IgD-negative memory B cell (primary cell): Measurements from ENCODE around the gene CENPP. TPM values are rescaled to one million over a fixed set of nuclear protein-coding genes. Genes with fewer than 3 reads are reported as not detected.
A peak's percentile ranks its signal among the peaks of the same experiment; 100 is the strongest.

Experiments
- H3K27ac Mint-ChIP-seq, 3 donors: one replicate each; pipeline ENCODE4 v1.8.0; 2020 to 2022; ENCODE audit warnings: mild to moderate bottlenecking in 3 of 3, mixed read lengths in 3 of 3, moderate library complexity in 1 of 3
- H3K27me3 Mint-ChIP-seq: one replicate; pipeline ENCODE4 v1.8.0; 2021; ENCODE audit warnings: mixed read lengths
- H3K36me3 Mint-ChIP-seq: one replicate; pipeline ENCODE4 v1.8.0; 2020; ENCODE audit warnings: mild to moderate bottlenecking, mixed read lengths
- H3K4me1 Mint-ChIP-seq, 3 donors: one replicate each; pipeline ENCODE4 v1.8.0; 2020 to 2022; ENCODE audit warnings: mixed read lengths in 3 of 3, mild to moderate bottlenecking in 1 of 3
- H3K4me3 Mint-ChIP-seq, 4 donors: one replicate each; pipeline ENCODE4 v1.8.0; 2020 to 2022; ENCODE audit warnings: mild to moderate bottlenecking in 4 of 4, mixed read lengths in 4 of 4, moderate library complexity in 3 of 4
- H3K9me3 Mint-ChIP-seq, 3 donors: one replicate each; pipeline ENCODE4 v1.8.0; 2020 to 2021; ENCODE audit warnings: mixed read lengths in 3 of 3, mild to moderate bottlenecking in 1 of 3
- polyA plus RNA-seq: library from polyadenylated mRNA; unstranded; fragments of 300-500 nt; fragmentation: Illumina TruSeq; gene quantifications from one replicate; pipeline ENCODE4 v1.2.3, GENCODE V29; 2021

CENPP gene
- polyA plus RNA-seq, 1 donor from 2014 or later: 1.9 TPM

GRCh38 chr9:92333282-92333634 is 7.5 kb downstream of the CENPP start:
- Mint-ChIP-seq H3K36me3 (no peaks in the 10 kb centered on the region), H3K4me1 (no peaks in the 10 kb centered on the region), H3K4me3 (no peak overlapping the region), H3K9me3 (no peaks in the 10 kb centered on the region), H3K27ac (no peak overlapping the region), H3K27me3 (no peaks in the 10 kb centered on the region)

GRCh38 chr9:92341578-92341977 is 15.8 kb downstream of the CENPP start:
- no peak overlapping the region for H3K4me3 Mint-ChIP-seq
- H3K27me3 Mint-ChIP-seq: no peaks in the 10 kb centered on the region
- H3K9me3 Mint-ChIP-seq: peaks cover 0 to 8% (median 0%) of the 10 kb centered on the region in 3 donors
- no peak overlapping the region for H3K27ac Mint-ChIP-seq
- no peaks in the 10 kb centered on the region for H3K36me3 Mint-ChIP-seq
- no peaks in the 10 kb centered on the region for H3K4me1 Mint-ChIP-seq

DNA sequence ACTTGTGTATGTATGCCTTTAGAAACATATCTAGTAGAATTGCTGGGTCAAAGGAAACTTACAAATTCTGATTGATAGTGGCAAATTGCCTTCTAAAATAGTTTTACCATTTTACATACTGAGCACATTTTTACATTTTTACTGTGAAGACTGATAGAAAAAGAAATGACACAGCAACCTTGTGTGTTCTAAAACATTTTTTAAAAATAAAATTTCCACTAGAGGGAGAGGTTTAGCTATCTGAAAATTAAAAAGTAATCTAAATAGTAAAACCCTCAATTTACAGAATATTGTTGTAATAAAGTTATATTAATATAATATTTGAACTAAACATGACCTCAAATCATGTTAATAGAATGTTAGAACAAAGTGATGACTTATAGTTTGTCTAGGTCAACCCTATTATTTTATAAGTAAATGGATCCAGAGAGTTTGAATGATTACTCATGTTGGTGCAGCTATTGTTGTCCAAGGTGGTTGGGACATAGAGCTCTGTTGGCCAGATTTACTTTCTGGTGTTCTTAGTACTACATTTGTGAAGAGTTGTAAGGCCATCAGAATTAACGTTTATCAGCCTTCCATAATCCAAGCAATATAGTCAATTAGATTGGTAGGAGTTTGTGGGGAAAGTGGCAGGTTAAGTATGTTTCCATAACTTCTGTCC is 17.2 kb downstream of the CENPP start:
- no peaks in the 10 kb centered on the region for H3K4me1 Mint-ChIP-seq
- no peak overlapping the region for H3K27ac Mint-ChIP-seq
- H3K9me3 Mint-ChIP-seq: peaks cover 0 to 8% (median 0%) of the 10 kb centered on the region in 3 donors
- H3K36me3 Mint-ChIP-seq: no peaks in the 10 kb centered on the region
- no peak overlapping the region for H3K4me3 Mint-ChIP-seq
- H3K27me3 Mint-ChIP-seq: no peaks in the 10 kb centered on the region

GRCh38 chr9:92345582-92345981 is 19.8 kb downstream of the CENPP start:
- Mint-ChIP-seq H3K9me3 (peaks cover 0 to 7% (median 0%) of the 10 kb centered on the region in 3 donors), H3K27ac (no peak overlapping the region), H3K27me3 (no peaks in the 10 kb centered on the region), H3K36me3 (peaks cover 5% of the 10 kb centered on the region), H3K4me3 (no peak overlapping the region), H3K4me1 (peaks cover 0 to 1% (median 0%) of the 10 kb centered on the region in 3 donors)

- H3K27ac Mint-ChIP-seq: no peak overlapping the region
- H3K36me3 Mint-ChIP-seq: peaks cover 5% of the 10 kb centered on the region
- peaks cover 0 to 5% (median 2%) of the 10 kb centered on the region in 3 donors for H3K9me3 Mint-ChIP-seq
- peaks cover 0 to 4% (median 0%) of the 10 kb centered on the region in 3 donors for H3K4me1 Mint-ChIP-seq
- no peaks in the 10 kb centered on the region for H3K27me3 Mint-ChIP-seq
- H3K4me3 Mint-ChIP-seq: no peak overlapping the region
These were observed 24.3 kb downstream of the CENPP start for GRCh38 chr9:92349771-92350739.

DNA sequence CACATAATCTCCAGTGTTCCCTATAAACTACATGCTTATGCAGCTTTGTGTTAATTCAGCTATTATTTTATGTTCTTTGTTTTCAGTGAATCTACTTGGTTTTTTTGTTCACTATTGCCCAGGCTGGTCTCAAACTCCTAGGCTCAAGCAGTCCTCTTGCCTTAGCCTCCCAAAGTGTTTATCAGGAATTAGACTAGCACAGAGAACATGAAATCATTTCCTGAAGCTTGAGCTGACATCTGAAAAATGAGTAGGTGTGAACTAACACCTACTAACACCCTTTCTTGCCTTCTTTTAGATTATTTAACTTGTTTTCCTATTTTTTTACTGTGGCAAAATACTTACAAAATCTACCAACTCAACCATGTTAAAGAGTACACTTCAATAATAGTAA is 25.0 kb downstream of the CENPP start:
- peaks cover 5% of the 10 kb centered on the region for H3K36me3 Mint-ChIP-seq

GRCh38 chr9:92353051-92353450 is 27.3 kb downstream of the CENPP start:
- Mint-ChIP-seq H3K36me3 (peaks cover 7% of the 10 kb centered on the region), H3K27me3 (no peaks in the 10 kb centered on the region), H3K4me1 (peaks cover 0 to 4% (median 0%) of the 10 kb centered on the region in 3 donors), H3K4me3 (peak overlapping the region in 1 of 4 donors; percentile 39), H3K9me3 (peaks cover 4 to 17% (median 5%) of the 10 kb centered on the region in 3 donors), H3K27ac (no peak overlapping the region)

More for the DNA sequence above, 25.0 kb downstream of the CENPP start:
- Mint-ChIP-seq H3K27me3 (no peaks in the 10 kb centered on the region), H3K4me3 (no peak overlapping the region), H3K27ac (peak overlapping the region in 1 of 3 donors; percentile 32), H3K9me3 (peaks cover 0 to 5% (median 2%) of the 10 kb centered on the region in 3 donors), H3K4me1 (peaks cover 0 to 4% (median 0%) of the 10 kb centered on the region in 3 donors)

GRCh38 chr9:92359394-92359995 is 33.7 kb downstream of the CENPP start:
- Mint-ChIP-seq H3K9me3 (peaks cover 7 to 19% (median 10%) of the 10 kb centered on the region in 3 donors), H3K27me3 (no peaks in the 10 kb centered on the region), H3K36me3 (peaks cover 3% of the 10 kb centered on the region), H3K4me3 (no peak overlapping the region), H3K27ac (no peak overlapping the region), H3K4me1 (peaks cover 0 to 2% (median 0%) of the 10 kb centered on the region in 3 donors)

GRCh38 chr9:92360083-92360482 is 34.3 kb downstream of the CENPP start:
- Mint-ChIP-seq H3K4me3 (no peak overlapping the region), H3K36me3 (peaks cover 3% of the 10 kb centered on the region), H3K27me3 (no peaks in the 10 kb centered on the region), H3K4me1 (peaks cover 0 to 2% (median 0%) of the 10 kb centered on the region in 3 donors), H3K27ac (no peak overlapping the region), H3K9me3 (peaks cover 5 to 18% (median 10%) of the 10 kb centered on the region in 3 donors)

- peaks cover 10% of the 10 kb centered on the region for H3K36me3 Mint-ChIP-seq
- H3K4me1 Mint-ChIP-seq: no peaks in the 10 kb centered on the region
- no peaks in the 10 kb centered on the region for H3K27me3 Mint-ChIP-seq
- H3K4me3 Mint-ChIP-seq: no peak overlapping the region
- H3K9me3 Mint-ChIP-seq: peaks cover 6 to 19% (median 8%) of the 10 kb centered on the region in 3 donors
- no peak overlapping the region for H3K27ac Mint-ChIP-seq
These were observed 43.3 kb downstream of the CENPP start for GRCh38 chr9:92369075-92369474.

DNA sequence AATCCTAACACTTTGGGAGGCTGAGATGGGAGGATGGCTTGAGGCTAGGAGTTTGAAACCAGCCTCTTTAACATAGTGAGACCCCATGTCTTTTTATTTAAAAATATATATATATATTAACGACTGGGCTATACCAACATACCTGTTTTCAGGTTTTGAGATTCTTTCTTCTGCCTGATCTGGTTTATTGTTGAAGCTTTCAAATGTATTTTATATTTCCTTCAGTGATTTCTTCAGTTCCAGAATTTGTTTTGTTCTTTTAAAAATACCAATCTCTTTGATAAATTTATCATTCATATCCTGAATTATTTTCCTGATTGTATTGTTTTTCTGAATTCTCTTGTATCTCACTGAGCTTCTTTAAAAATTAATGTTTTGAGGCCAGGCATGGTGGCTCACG is 47.4 kb downstream of the CENPP start:
- H3K27me3 Mint-ChIP-seq: no peaks in the 10 kb centered on the region
- no peaks in the 10 kb centered on the region for H3K4me1 Mint-ChIP-seq
- H3K9me3 Mint-ChIP-seq: peaks cover 6 to 22% (median 12%) of the 10 kb centered on the region in 3 donors
- H3K36me3 Mint-ChIP-seq: peaks cover 11% of the 10 kb centered on the region
- H3K4me3 Mint-ChIP-seq: no peak overlapping the region
- H3K27ac Mint-ChIP-seq: no peak overlapping the region

DNA sequence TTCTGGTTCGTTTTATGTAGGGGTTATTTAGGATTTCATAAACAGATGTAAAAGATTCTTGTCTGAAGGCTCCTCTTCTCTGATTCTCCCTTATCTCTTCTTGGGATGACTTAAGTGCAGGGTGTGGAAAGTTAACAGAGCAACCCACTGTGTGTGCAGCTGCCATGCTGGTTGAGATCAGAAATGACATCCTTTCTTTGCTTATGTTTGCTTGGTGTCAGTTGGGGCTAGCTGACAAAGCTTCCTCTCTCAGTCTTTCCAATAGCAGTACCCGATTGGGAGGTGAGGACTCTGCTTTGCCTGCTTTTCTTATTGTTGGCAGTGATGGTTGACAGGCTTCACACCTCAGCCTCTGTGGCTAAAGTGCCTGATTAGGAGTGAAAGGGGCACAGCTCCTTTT is 52.1 kb downstream of the CENPP start:
- no peaks in the 10 kb centered on the region for H3K4me1 Mint-ChIP-seq
- no peak overlapping the region for H3K27ac Mint-ChIP-seq
- H3K9me3 Mint-ChIP-seq: peaks cover 2 to 14% (median 4%) of the 10 kb centered on the region in 3 donors
- H3K36me3 Mint-ChIP-seq: peaks cover 6% of the 10 kb centered on the region
- no peaks in the 10 kb centered on the region for H3K27me3 Mint-ChIP-seq
- H3K4me3 Mint-ChIP-seq: no peak overlapping the region

GRCh38 chr9:92378865-92379560 is 53.3 kb downstream of the CENPP start:
- Mint-ChIP-seq H3K4me3 (no peak overlapping the region), H3K27ac (no peak overlapping the region), H3K27me3 (no peaks in the 10 kb centered on the region)

GRCh38 chr9:92380603-92381002 is 54.9 kb downstream of the CENPP start:
- no peak overlapping the region for H3K4me3 Mint-ChIP-seq
- H3K36me3 Mint-ChIP-seq: peaks cover 4% of the 10 kb centered on the region
- peaks cover 0 to 4% (median 0%) of the 10 kb centered on the region in 3 donors for H3K9me3 Mint-ChIP-seq
- no peak overlapping the region for H3K27ac Mint-ChIP-seq
- no peaks in the 10 kb centered on the region for H3K4me1 Mint-ChIP-seq
- H3K27me3 Mint-ChIP-seq: no peaks in the 10 kb centered on the region

More at GRCh38 chr9:92378865-92379560, 53.3 kb downstream of the CENPP start:
- Mint-ChIP-seq H3K9me3 (peaks cover 0 to 9% (median 4%) of the 10 kb centered on the region in 3 donors), H3K36me3 (peaks cover 6% of the 10 kb centered on the region), H3K4me1 (no peaks in the 10 kb centered on the region)
